IgD-negative memory B cell (primary cell): ENCODE results near the gene ARAP3. TPM values are rescaled to one million over a fixed set of nuclear protein-coding genes. Genes with fewer than 3 reads are reported as not detected.

Experiments
- H3K27ac Mint-ChIP-seq, 3 donors: one replicate each; pipeline ENCODE4 v1.8.0; 2020 to 2022; ENCODE audit warnings: mild to moderate bottlenecking in 3 of 3, mixed read lengths in 3 of 3, moderate library complexity in 1 of 3
- H3K27me3 Mint-ChIP-seq: one replicate; pipeline ENCODE4 v1.8.0; 2021; ENCODE audit warnings: mixed read lengths
- H3K36me3 Mint-ChIP-seq: one replicate; pipeline ENCODE4 v1.8.0; 2020; ENCODE audit warnings: mild to moderate bottlenecking, mixed read lengths
- H3K4me1 Mint-ChIP-seq, 3 donors: one replicate each; pipeline ENCODE4 v1.8.0; 2020 to 2022; ENCODE audit warnings: mixed read lengths in 3 of 3, mild to moderate bottlenecking in 1 of 3
- H3K4me3 Mint-ChIP-seq, 4 donors: one replicate each; pipeline ENCODE4 v1.8.0; 2020 to 2022; ENCODE audit warnings: mild to moderate bottlenecking in 4 of 4, mixed read lengths in 4 of 4, moderate library complexity in 3 of 4
- H3K9me3 Mint-ChIP-seq, 3 donors: one replicate each; pipeline ENCODE4 v1.8.0; 2020 to 2021; ENCODE audit warnings: mixed read lengths in 3 of 3, mild to moderate bottlenecking in 1 of 3
- polyA plus RNA-seq: library from polyadenylated mRNA; unstranded; fragments of 300-500 nt; fragmentation: Illumina TruSeq; gene quantifications from one replicate; pipeline ENCODE4 v1.2.3, GENCODE V29; 2021

Gene ARAP3
- polyA plus RNA-seq, 1 donor from 2014 or later, result not detected

DNA sequence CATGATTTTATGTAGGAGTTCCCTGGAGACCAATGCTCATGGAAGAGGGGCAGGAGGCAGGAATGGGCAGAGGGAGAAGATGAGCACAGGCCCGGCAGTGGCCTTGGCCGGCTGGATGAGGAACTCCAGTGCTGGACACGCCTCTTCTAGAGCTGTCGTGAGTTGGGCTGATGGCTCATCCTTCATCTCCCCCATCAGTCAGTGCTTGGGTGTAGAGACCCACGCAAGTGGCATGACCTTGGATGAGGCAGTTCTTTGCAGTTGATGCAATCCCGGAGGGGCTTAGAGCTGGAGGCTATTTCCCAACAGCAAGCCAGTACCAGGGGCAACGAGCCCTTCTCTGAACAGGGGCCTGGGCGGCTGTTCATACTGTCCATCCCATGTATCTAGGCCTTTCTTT lies 25.5 kb upstream of the ARAP3 start:
- Mint-ChIP-seq H3K27me3 (peaks cover 11% of the 10 kb centered on the region), H3K9me3 (peaks cover 0 to 1% (median 0%) of the 10 kb centered on the region in 3 donors), H3K4me3 (no peak overlapping the region), H3K4me1 (peaks cover 0 to 5% (median 3%) of the 10 kb centered on the region in 3 donors), H3K36me3 (no peaks in the 10 kb centered on the region), H3K27ac (no peak overlapping the region)

DNA sequence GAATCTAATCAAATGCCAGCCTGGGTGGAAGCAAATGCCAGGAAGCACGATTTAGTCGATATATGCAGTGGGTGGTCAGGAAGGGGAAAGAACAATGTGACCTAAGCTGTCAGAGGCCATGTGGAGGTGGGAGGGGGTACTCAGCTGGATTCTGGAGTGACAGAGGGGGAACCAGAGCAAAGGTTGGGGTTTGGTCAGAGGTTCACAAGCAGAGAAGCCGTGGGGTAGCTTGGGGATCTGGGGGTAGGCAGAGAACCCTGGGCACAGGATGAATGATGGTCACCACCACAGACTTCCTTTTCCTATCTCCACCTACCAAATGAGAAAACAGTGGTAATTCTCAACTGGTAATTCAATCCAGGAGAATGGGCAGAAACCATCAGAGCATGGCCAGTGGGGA lies 24.1 kb upstream of the ARAP3 start:
- no peak overlapping the region for H3K4me3 Mint-ChIP-seq
- no peak overlapping the region for H3K27ac Mint-ChIP-seq
- peaks cover 23% of the 10 kb centered on the region for H3K27me3 Mint-ChIP-seq
- H3K36me3 Mint-ChIP-seq, result no peaks in the 10 kb centered on the region
- peaks cover 5 to 14% (median 10%) of the 10 kb centered on the region in 3 donors for H3K4me1 Mint-ChIP-seq
- H3K9me3 Mint-ChIP-seq, result peaks cover 0 to 1% (median 0%) of the 10 kb centered on the region in 3 donors

DNA sequence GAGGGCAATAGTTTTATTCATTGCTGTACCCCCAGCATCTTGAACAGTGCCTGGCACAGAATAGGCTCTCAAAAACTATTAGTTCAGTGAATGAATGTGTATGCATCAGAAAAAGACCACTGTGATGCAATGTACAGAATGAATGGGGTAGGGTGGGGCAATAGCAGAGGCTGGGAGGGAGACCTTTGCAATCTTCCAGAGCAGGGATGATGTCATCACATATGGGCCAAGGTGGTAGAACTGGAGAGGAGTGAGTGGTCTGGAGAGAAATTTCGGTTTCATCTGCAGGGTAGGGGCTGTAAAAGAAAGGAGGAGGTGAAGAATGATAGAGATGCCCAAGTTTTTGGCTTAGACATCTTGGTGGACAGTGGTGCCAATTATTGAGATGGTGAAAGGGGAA lies 23.4 kb upstream of the ARAP3 start:
- Mint-ChIP-seq H3K27me3 (peaks cover 27% of the 10 kb centered on the region), H3K4me1 (peaks cover 5 to 14% (median 10%) of the 10 kb centered on the region in 3 donors), H3K36me3 (no peaks in the 10 kb centered on the region), H3K27ac (no peak overlapping the region), H3K4me3 (no peak overlapping the region), H3K9me3 (peaks cover 0 to 1% (median 0%) of the 10 kb centered on the region in 3 donors)

GRCh38 chr5:141704782-141705297 lies 22.8 kb upstream of the ARAP3 start:
- no peak overlapping the region for H3K27ac Mint-ChIP-seq
- peaks cover 0 to 1% (median 0%) of the 10 kb centered on the region in 3 donors for H3K9me3 Mint-ChIP-seq
- H3K4me1 Mint-ChIP-seq, result peaks cover 9 to 14% (median 10%) of the 10 kb centered on the region in 3 donors
- no peak overlapping the region for H3K4me3 Mint-ChIP-seq
- H3K36me3 Mint-ChIP-seq, result no peaks in the 10 kb centered on the region
- H3K27me3 Mint-ChIP-seq, result peaks cover 33% of the 10 kb centered on the region

- Mint-ChIP-seq H3K9me3 (no peaks in the 10 kb centered on the region), H3K27me3 (peaks cover 44% of the 10 kb centered on the region), H3K4me1 (peaks cover 9 to 14% (median 10%) of the 10 kb centered on the region in 3 donors), H3K36me3 (no peaks in the 10 kb centered on the region), H3K4me3 (peak overlapping the region in 2 of 4 donors; percentile 83 to 93), H3K27ac (peak overlapping the region in 2 of 3 donors; percentile 16 to 33)
Observed at GRCh38 chr5:141703133-141703561, 21.1 kb upstream of the ARAP3 start.

DNA sequence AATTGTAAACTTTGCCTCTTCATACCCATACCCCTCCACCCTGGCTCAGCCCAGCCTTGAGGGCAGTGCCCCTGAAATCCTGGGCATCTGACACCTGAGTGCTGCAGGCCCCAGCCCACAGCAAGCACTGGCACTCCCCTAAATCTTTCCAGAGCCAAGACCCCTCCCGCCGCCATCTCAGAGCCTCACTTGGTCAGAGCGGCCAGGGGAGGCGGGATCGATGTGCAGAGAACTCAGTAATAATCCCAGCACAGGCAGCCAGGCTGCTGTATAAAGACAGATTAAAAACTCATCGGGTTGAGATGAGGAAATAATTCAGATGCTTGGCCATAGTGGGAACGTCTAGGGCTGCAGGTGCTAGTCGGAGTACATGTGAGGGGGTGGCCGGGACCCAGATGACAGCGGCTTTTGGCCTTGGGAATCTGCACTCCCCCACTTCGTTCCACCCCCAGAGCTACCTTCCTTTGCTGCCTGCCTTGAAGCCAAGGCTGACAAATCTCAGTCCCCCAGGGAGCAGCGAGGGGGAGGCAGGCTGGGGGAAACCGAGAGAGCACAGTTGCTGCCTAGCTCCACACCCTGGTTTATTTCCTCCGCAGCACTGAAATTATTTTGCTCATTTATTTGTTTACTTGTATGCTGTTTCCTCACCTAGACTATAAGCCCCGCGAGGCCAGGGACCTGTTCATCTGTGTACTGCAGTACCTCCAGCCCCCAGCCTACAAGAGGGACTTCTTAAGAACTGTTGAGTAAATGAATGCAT lies 19.5 kb upstream of the ARAP3 start:
- H3K4me1 Mint-ChIP-seq, result peaks cover 9 to 14% (median 10%) of the 10 kb centered on the region in 3 donors
- peak overlapping the region in 2 of 4 donors; percentile 83 to 93 for H3K4me3 Mint-ChIP-seq
- peak overlapping the region in 2 of 3 donors; percentile 72 to 73 for H3K27ac Mint-ChIP-seq
- no peaks in the 10 kb centered on the region for H3K36me3 Mint-ChIP-seq
- H3K9me3 Mint-ChIP-seq, result no peaks in the 10 kb centered on the region
- peaks cover 50% of the 10 kb centered on the region for H3K27me3 Mint-ChIP-seq

DNA sequence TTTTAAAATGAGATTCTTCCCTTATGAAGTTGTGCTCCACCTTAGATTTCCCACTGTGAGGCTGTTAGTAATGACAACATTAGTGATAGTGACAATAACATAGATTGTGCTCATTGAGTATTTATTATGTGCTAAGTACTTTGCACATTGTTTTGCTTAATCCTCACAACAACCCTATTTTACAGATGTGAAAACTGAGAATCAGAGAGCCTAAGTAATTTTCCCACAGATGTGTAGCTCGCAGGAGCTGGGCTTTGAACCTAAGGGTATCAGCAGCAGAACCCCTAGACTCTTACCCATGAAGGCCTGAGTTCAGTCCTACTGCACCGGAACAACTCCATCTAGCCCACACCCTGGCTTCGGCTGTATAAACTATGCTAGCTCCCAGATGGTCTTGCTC lies 15.6 kb upstream of the ARAP3 start:
- H3K27me3 Mint-ChIP-seq, result peaks cover 47% of the 10 kb centered on the region
- H3K4me3 Mint-ChIP-seq, result no peak overlapping the region
- H3K4me1 Mint-ChIP-seq, result peaks cover 6 to 11% (median 9%) of the 10 kb centered on the region in 3 donors
- H3K36me3 Mint-ChIP-seq, result no peaks in the 10 kb centered on the region
- no peak overlapping the region for H3K27ac Mint-ChIP-seq
- H3K9me3 Mint-ChIP-seq, result no peaks in the 10 kb centered on the region

DNA sequence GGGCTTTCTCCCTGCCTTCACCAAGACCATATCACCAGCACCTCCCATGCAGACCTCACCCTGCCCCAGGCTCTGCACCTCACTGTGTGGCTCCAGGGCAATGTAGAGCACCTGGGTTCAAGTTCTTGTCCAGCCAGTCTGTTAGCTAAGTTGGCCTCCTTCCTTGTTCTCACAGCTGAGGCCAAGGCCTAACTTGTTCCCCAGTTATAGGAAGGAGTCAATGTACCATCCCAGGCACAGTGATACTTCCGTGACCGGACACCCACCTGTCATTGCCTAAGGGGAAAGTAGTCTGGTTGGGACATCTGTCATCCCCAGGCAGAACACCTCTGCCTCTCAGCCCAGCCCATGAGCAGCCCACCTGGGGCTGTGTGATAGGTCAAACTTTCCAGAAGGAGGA lies 14.4 kb upstream of the ARAP3 start:
- Mint-ChIP-seq H3K36me3 (no peaks in the 10 kb centered on the region), H3K9me3 (no peaks in the 10 kb centered on the region), H3K4me1 (peaks cover 0 to 12% (median 10%) of the 10 kb centered on the region in 3 donors), H3K27ac (no peak overlapping the region), H3K4me3 (no peak overlapping the region), H3K27me3 (peaks cover 42% of the 10 kb centered on the region)

- no peak overlapping the region for H3K4me3 Mint-ChIP-seq
- peaks cover 0 to 10% (median 10%) of the 10 kb centered on the region in 3 donors for H3K4me1 Mint-ChIP-seq
- H3K9me3 Mint-ChIP-seq, result no peaks in the 10 kb centered on the region
- H3K27ac Mint-ChIP-seq, result peak overlapping the region in 1 of 3 donors; percentile 33
- no peaks in the 10 kb centered on the region for H3K36me3 Mint-ChIP-seq
- peaks cover 41% of the 10 kb centered on the region for H3K27me3 Mint-ChIP-seq
Observed at GRCh38 chr5:141695627-141696215, 13.7 kb upstream of the ARAP3 start.

DNA sequence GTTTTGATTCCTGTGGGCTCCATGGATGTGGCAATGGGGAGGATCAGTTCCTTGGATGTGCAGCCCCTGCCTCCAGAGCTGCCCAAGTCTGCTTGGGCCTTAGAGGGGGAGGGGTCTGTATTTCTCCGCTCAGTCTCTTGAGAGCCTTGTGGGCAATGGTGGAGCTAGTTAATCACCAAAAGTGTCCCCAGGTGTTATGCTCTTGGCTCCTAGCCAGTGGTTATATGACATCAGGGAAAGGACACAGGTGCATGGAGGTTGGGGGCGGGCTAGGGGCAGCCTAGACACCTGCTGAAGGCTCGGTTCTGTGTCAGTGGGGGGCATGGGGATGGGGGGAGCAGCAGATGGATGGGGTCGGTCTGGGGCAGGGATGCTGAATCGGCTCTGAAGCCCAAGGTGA lies 12.4 kb upstream of the ARAP3 start:
- Mint-ChIP-seq H3K27ac (no peak overlapping the region), H3K4me3 (no peak overlapping the region), H3K4me1 (peaks cover 0 to 10% (median 6%) of the 10 kb centered on the region in 3 donors)

GRCh38 chr5:141692919-141693725 lies 11.1 kb upstream of the ARAP3 start:
- H3K27ac Mint-ChIP-seq, result peak overlapping the region in 1 of 3 donors; percentile 76
- peak overlapping the region in 1 of 4 donors; percentile 86 for H3K4me3 Mint-ChIP-seq
- H3K27me3 Mint-ChIP-seq, result peaks cover 30% of the 10 kb centered on the region
- H3K4me1 Mint-ChIP-seq, result peaks cover 0 to 10% (median 6%) of the 10 kb centered on the region in 3 donors
- H3K36me3 Mint-ChIP-seq, result no peaks in the 10 kb centered on the region
- H3K9me3 Mint-ChIP-seq, result no peaks in the 10 kb centered on the region

More for the DNA sequence above, 12.4 kb upstream of the ARAP3 start:
- Mint-ChIP-seq H3K36me3 (no peaks in the 10 kb centered on the region), H3K9me3 (no peaks in the 10 kb centered on the region), H3K27me3 (peaks cover 34% of the 10 kb centered on the region)

- H3K27me3 Mint-ChIP-seq, result peaks cover 27% of the 10 kb centered on the region
- H3K4me3 Mint-ChIP-seq, result peak overlapping the region in 3 of 4 donors; percentile 41 to 86 (median 69)
- H3K27ac Mint-ChIP-seq, result peak overlapping the region in 2 of 3 donors; percentile 59 to 76
- no peaks in the 10 kb centered on the region for H3K36me3 Mint-ChIP-seq
- peaks cover 0 to 10% (median 6%) of the 10 kb centered on the region in 3 donors for H3K4me1 Mint-ChIP-seq
- no peaks in the 10 kb centered on the region for H3K9me3 Mint-ChIP-seq
Observed at GRCh38 chr5:141692533-141692888, 10.5 kb upstream of the ARAP3 start.

DNA sequence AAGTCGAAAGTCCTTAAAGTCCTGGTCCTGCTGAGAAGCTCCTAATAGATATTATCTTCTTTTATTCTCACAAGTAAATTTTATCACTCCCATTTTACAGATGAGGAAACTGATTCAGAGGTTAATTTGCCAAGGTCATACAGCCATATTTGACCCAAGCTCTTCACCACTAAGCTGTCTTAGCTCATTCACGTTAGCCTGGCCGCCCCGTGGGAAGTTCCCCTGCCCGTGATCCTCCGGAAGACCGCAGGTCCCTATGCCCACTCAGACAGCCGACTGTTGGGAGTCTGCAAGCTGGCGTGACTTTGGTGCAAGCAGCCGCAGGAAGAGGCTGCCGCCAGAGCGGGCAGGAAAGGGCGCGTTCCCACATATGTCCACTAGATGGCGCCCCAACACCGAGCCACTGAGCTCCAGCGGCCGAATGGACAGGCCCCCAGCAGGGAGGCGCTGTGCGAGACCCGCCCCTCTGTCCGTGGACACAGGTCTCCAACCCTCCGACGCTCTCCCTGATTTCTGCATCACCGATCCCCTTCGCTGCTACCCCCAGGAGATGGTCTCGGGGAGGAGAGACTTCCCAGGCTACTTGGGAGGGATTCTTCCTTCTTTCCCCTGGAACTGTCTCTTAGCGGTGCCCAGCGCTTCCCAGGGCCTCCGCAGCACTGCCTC lies 10.0 kb upstream of the ARAP3 start:
- peak overlapping the region in 1 of 3 donors; percentile 59 for H3K27ac Mint-ChIP-seq

GRCh38 chr5:141691286-141691866 lies 9.3 kb upstream of the ARAP3 start:
- Mint-ChIP-seq H3K27me3 (peaks cover 21% of the 10 kb centered on the region), H3K36me3 (peaks cover 3% of the 10 kb centered on the region), H3K9me3 (no peaks in the 10 kb centered on the region), H3K4me1 (peaks cover 0 to 10% (median 6%) of the 10 kb centered on the region in 3 donors), H3K4me3 (no peak overlapping the region), H3K27ac (no peak overlapping the region)

More for the DNA sequence above, 10.0 kb upstream of the ARAP3 start:
- Mint-ChIP-seq H3K4me3 (peak overlapping the region; percentile 5 to 86 (median 55)), H3K36me3 (no peaks in the 10 kb centered on the region), H3K27me3 (peaks cover 27% of the 10 kb centered on the region), H3K4me1 (peaks cover 0 to 10% (median 6%) of the 10 kb centered on the region in 3 donors), H3K9me3 (no peaks in the 10 kb centered on the region)
